ENCODE measurements around the gene CRIM1.
A peak's percentile ranks its signal among the peaks of the same experiment; 100 is the strongest.
"Not testable (repeated sequence)": the region's sequence is repeated elsewhere in the genome, so short reads cannot be mapped to it uniquely, and the experiment has no call there.

The CRIM1 gene

GRCh38 chr2:36355890-36356297, 316 bp downstream of the CRIM1 start:
- DNase-seq = peak; percentile 15

- DNase-seq = no peak
Measured at GRCh38 chr2:36356298-36356989, 866 bp downstream of the CRIM1 start.

GRCh38 chr2:36356990-36357846, 1.6 kb downstream of the CRIM1 start:
- DNase-seq = peak; percentile 69

GRCh38 chr2:36357847-36358659, 2.5 kb downstream of the CRIM1 start:
- DNase-seq = peak; percentile 69

GRCh38 chr2:36359067-36359466, 3.5 kb downstream of the CRIM1 start:
- no peak for DNase-seq

GRCh38 chr2:36360063-36360462, 4.5 kb downstream of the CRIM1 start:
- no peak for DNase-seq

- DNase-seq = no peak
Measured at GRCh38 chr2:36360834-36361233, 5.3 kb downstream of the CRIM1 start.

- no peak for DNase-seq
Measured at GRCh38 chr2:36361396-36361795, 5.8 kb downstream of the CRIM1 start.

GRCh38 chr2:36362291-36362690, 6.7 kb downstream of the CRIM1 start:
- no peak for DNase-seq

- DNase-seq = not testable (repeated sequence)
Measured at GRCh38 chr2:36363085-36363484, 7.5 kb downstream of the CRIM1 start.

- no peak for DNase-seq
Measured at GRCh38 chr2:36366491-36367120, 11.0 kb downstream of the CRIM1 start.

- no peak for DNase-seq
Measured at GRCh38 chr2:36367486-36367885, 11.9 kb downstream of the CRIM1 start.

- DNase-seq = no peak
Measured at GRCh38 chr2:36367895-36368353, 12.3 kb downstream of the CRIM1 start.

- no peak for DNase-seq
Measured at GRCh38 chr2:36368438-36368837, 12.9 kb downstream of the CRIM1 start.

GRCh38 chr2:36369163-36369562, 13.6 kb downstream of the CRIM1 start:
- no peak for DNase-seq

- no peak for DNase-seq
Measured at GRCh38 chr2:36369716-36370115, 14.1 kb downstream of the CRIM1 start.

GRCh38 chr2:36370281-36370680, 14.7 kb downstream of the CRIM1 start:
- no peak for DNase-seq

- no peak for DNase-seq
Measured at GRCh38 chr2:36371070-36371874, 15.7 kb downstream of the CRIM1 start.

- DNase-seq = no peak
Measured at GRCh38 chr2:36371928-36372391, 16.4 kb downstream of the CRIM1 start.

GRCh38 chr2:36373149-36373926, 17.8 kb downstream of the CRIM1 start:
- DNase-seq = no peak

- DNase-seq = no peak
Measured at GRCh38 chr2:36374585-36374984, 19.0 kb downstream of the CRIM1 start.

Data from midbrain (tissue), 1 donor.